K562 (cell line): ENCODE data around the gene UQCRC2. TPM values are rescaled to one million over a fixed set of nuclear protein-coding genes. Genes with fewer than 3 reads are reported as not detected.

Source experiments
- ATAC-seq: fragments of 200-7000 bp; cut with Tn5 transposase; 3 replicates; pipeline ENCODE4 v1.9.1; 2020; ENCODE audit warnings: moderate library complexity
- BruUV-seq: library from RNA; stranded (reverse); fragments of 400-500 nt; replicated peaks from 2 replicates; lab custom pipeline; 2021; lab: Mats Ljungman, UMichigan
- CTCF ChIA-PET: fragments of 300-600 bp; formaldehyde crosslinking; extraction: SDS; loops from one replicate; lab custom pipeline; 2021; ENCODE audit warnings: low intra/inter-chr PET ratio; lab: Yijun Ruan, JAX
- POLR2A ChIA-PET: fragments of 300-600, 350-650 bp; sonication (Branson Sonifier 250); formaldehyde crosslinking; extraction: SDS; loops from one replicate; lab custom pipeline; 2021; ENCODE audit warnings: antibody characterized with exemption, inconsistent platforms; lab: Yijun Ruan, JAX
- DNase-seq, 4 experiments: peaks; one replicate each; pipeline versions ENCODE4 v3.0.0 to v3.0.0-alpha.2; 2011 to 2018; ENCODE audit warnings: low spot score in 3 of 4, mixed read lengths in 3 of 4; ENCODE audit errors: extremely low read depth in 1 of 4
- FAIRE-seq: peaks from 2 replicates; lab custom pipeline; 2011; peaks lifted over from hg19 to GRCh38; lab: Jason Lieb, UNC
- H2AFZ ChIP-seq: 2 replicates; pipeline ENCODE4 v1.6.0; 2011; ENCODE audit warnings: low read depth, low read length, control low read depth, inconsistent platforms
- H3K27ac ChIP-seq: fragments of 200-600 bp; 3 replicates; pipeline ENCODE4 v1.8.0; 2011; ENCODE audit warnings: low read depth, mild to moderate bottlenecking, control low read depth, inconsistent platforms, low read length, moderate library complexity, mixed read lengths; ENCODE audit errors: extremely low read depth
- H3K27me3 ChIP-seq, 2 experiments: fragments of 300-600 bp in 1 of 2; 2 replicates in 1 of 2; 3 replicates in 1 of 2; pipeline versions ENCODE4 v1.6.0 to v1.8.0; 2011; ENCODE audit warnings: inconsistent platforms in 2 of 2, low read length in 2 of 2, mild to moderate bottlenecking in 1 of 2, mixed read lengths in 1 of 2, moderate library complexity in 1 of 2; ENCODE audit not compliant: control insufficient read depth in 2 of 2, insufficient read depth in 2 of 2
- H3K36me3 ChIP-seq: fragments of 300-600 bp; 3 replicates; pipeline ENCODE4 v1.8.0; 2011; ENCODE audit warnings: mild to moderate bottlenecking, low read length, inconsistent platforms; ENCODE audit not compliant: control insufficient read depth, insufficient read depth
- H3K4me1 ChIP-seq, 2 experiments: fragments of 200-600 bp in 1 of 2; replicated peaks in 1 of 2; 2 replicates in 1 of 2; 3 replicates in 1 of 2; pipeline versions ENCODE4 v1.5.1 to v1.8.0; 2011; ENCODE audit warnings: inconsistent platforms in 2 of 2, low read length in 2 of 2, mild to moderate bottlenecking in 1 of 2, mixed read lengths in 1 of 2, moderate library complexity in 1 of 2; ENCODE audit not compliant: control insufficient read depth in 2 of 2, insufficient read depth in 2 of 2
- H3K4me2 ChIP-seq: 2 replicates; pipeline ENCODE4 v1.6.1; 2011; ENCODE audit warnings: low read length, control low read depth, inconsistent platforms, mixed read lengths; ENCODE audit not compliant: insufficient read depth
- H3K4me3 ChIP-seq: fragments of 200-600 bp; sonication (generic), shearing (Covaris generic); 2 replicates; pipeline ENCODE4 v1.5.1; 2016; ENCODE audit warnings: control low read depth, inconsistent platforms
- H3K79me2 ChIP-seq: fragments of 200-600 bp; 3 replicates; pipeline ENCODE4 v1.8.0; 2011; ENCODE audit warnings: low read length, inconsistent platforms; ENCODE audit not compliant: control insufficient read depth, insufficient read depth
- H3K9ac ChIP-seq, 2 experiments: 2 replicates each; pipeline versions ENCODE4 v1.6.0 to v1.6.1; 2011; ENCODE audit warnings: low read depth in 2 of 2, low read length in 2 of 2, control low read depth in 1 of 2, inconsistent platforms in 1 of 2, mild to moderate bottlenecking in 1 of 2, mixed read lengths in 1 of 2; ENCODE audit not compliant: insufficient read depth in 1 of 2
- H3K9me1 ChIP-seq: one replicate; pipeline ENCODE4 v1.6.0; 2011; ENCODE audit warnings: inconsistent platforms, mild to moderate bottlenecking, low read length, moderate library complexity; ENCODE audit not compliant: control insufficient read depth, insufficient read depth
- H3K9me3 ChIP-seq: replicated peaks from 2 replicates; pipeline ENCODE4 v1.5.1; 2011; ENCODE audit warnings: low read depth, low read length, inconsistent platforms; ENCODE audit not compliant: control insufficient read depth, insufficient read depth
- H4K20me1 ChIP-seq: replicated peaks from 2 replicates; pipeline ENCODE4 v1.6.1; 2011; ENCODE audit warnings: low read length, inconsistent platforms, mixed read lengths; ENCODE audit not compliant: control insufficient read depth, insufficient read depth
- GTF2A2 ChIP-seq: IDR thresholded peaks from 2 replicates; pipeline ENCODE4 v1.6.1; 2016; ENCODE audit warnings: mild to moderate bottlenecking, missing genetic modification characterization, missing compliant biosample characterization
- IFI16 ChIP-seq: fragments of 250-450 bp; sonication (Bioruptor Pico); IDR thresholded peaks from 2 replicates; pipeline ENCODE4 v2.1.2; 2022; ENCODE audit warnings: mild to moderate bottlenecking, inconsistent platforms
- MTA1 ChIP-seq: fragments of 450-650 bp; IDR thresholded peaks from 2 replicates; pipeline ENCODE4 v1.6.1; 2017; ENCODE audit warnings: borderline replicate concordance
- NCOR1 ChIP-seq: fragments of 450-650 bp; IDR thresholded peaks from 2 replicates; pipeline ENCODE4 v1.6.1; 2016; ENCODE audit warnings: mild to moderate bottlenecking, moderate library complexity
- NR2C2 ChIP-seq, 2 experiments: fragments of 200-800 bp in 1 of 2; sonication (Bioruptor generic) in 1 of 2; sonication (generic) in 1 of 2; formaldehyde crosslinking in 1 of 2; IDR thresholded peaks; 2 replicates each; pipeline versions ENCODE4 v1.6.1 to v1.8.0; 2016 to 2022; ENCODE audit warnings: mild to moderate bottlenecking in 1 of 2, missing compliant biosample characterization in 1 of 2, missing genetic modification characterization in 1 of 2, missing genetic modification reagents in 1 of 2
- STAG1 ChIP-seq: sonication (generic); formaldehyde crosslinking; IDR thresholded peaks from 2 replicates; pipeline ENCODE4 v1.5.0; 2020; ENCODE audit warnings: missing genetic modification reagents, borderline replicate concordance
- ZNF174 ChIP-seq: fragments of 250-450 bp; sonication (Bioruptor Pico); IDR thresholded peaks from 2 replicates; pipeline ENCODE4 v1.4.0; 2020; ENCODE audit warnings: mild to moderate bottlenecking
- ZNF41 ChIP-seq: fragments of 250-450 bp; sonication (Bioruptor Pico); conservative IDR thresholded peaks from 2 replicates; pipeline ENCODE4 v1.4.0; 2020; ENCODE audit warnings: mild to moderate bottlenecking
- ZNF75A ChIP-seq: fragments of 450-650 bp; formaldehyde crosslinking; IDR thresholded peaks from 2 replicates; pipeline ENCODE4 v1.4.0; 2020; ENCODE audit warnings: mild to moderate bottlenecking
- WGBS: fragments of 100-300 bp; shearing (Covaris generic); methylation state at CpG from one replicate; pipeline ENCODE4 v1.1.6; 2016; ENCODE audit warnings: low coverage, mixed read lengths; ENCODE audit not compliant: insufficient coverage; ENCODE audit errors: missing lambda C conversion rate; 5-methylcytosine and 5-hydroxymethylcytosine counted together
- in situ Hi-C: fragments of 300-500 bp; cut with MboI; formaldehyde crosslinking; loops from 4 replicates; pipeline ENCODE4 v1.15.0; 2018; ENCODE audit warnings: inconsistent platforms, mixed read lengths
- intact Hi-C: fragments of 100-400 bp; cut with micrococcal nuclease; formaldehyde crosslinking; loops from 2 replicates; pipeline ENCODE4 v1.14.2; 2022
- polyA plus RNA-seq, 8 experiments: library from polyadenylated mRNA; depleted of rRNA in 4 of 8; stranded (reverse) in 5 of 8; unstranded in 3 of 8; fragments of >200 nt; fragmentation: Nextera tagmentation in 2 of 8; fragmentation: Illumina TruSeq in 1 of 8; extraction: Ambion mirVana in 2 of 8; extraction: Trizol in 1 of 8; gene quantifications; 2 replicates each; pipeline versions ENCODE4 v1.2.1 to v1.2.3, GENCODE V29; 2011 to 2014; ENCODE audit warnings: inconsistent platforms in 1 of 8, missing spikeins in 1 of 8
- total RNA-seq, 7 experiments: library from RNA; depleted of rRNA in 6 of 7; stranded (reverse); fragments of >200 nt in 6 of 7; fragmentation: Illumina TruSeq in 2 of 7; extraction: Trizol in 2 of 7; gene quantifications; 2 replicates each; pipeline versions ENCODE4 v1.2.1 to v1.2.3, GENCODE V29; 2011 to 2021; ENCODE audit warnings: low replicate concordance in 1 of 7
- TF ChIP-seq, protein P1 (sequence below): fragments of 250-450 bp; sonication (Bioruptor Pico); IDR thresholded peaks from 2 replicates; pipeline ENCODE4 v1.4.0; 2020; ENCODE audit warnings: mild to moderate bottlenecking

Gene UQCRC2
- total and polyA plus RNA-seq, 9 of the 15 experiments (the other 6 are each of a cell fraction or from before 2014, with no cell fraction given): 177 to 516 (median 319) TPM

DNA sequence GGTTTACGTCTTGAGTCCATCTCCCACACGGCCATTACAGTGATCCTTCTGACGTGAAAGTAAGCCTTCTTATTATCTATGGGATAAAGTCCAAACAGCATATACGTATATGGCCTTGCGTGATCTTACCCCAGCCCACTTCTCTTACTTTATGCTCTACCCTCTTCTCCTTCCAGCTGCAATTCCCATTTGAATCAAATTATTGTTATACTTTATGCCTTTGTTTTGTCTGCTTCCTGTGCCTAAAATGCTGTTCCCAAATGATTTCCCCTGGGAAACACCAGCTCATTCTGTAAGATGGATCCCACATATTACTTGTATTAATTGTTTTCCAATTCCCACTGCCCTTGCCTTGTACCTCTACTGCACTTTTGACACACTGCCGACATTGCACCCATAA is 11.2 kb downstream of the UQCRC2 start:
- intact Hi-C loops: no loop called here
- in situ Hi-C loops: no loop called here
- POLR2A ChIA-PET: interaction anchor here (2.0 kb wide), 1 partner anchor 11 kb away, joined by 4 read pairs; the partner anchor contains the start of gene UQCRC2
- Histone ChIP-seq H3K4me1 (no peaks in the 10 kb centered on the region), H3K4me3 (no peak overlapping the region), H3K9ac (no peak overlapping the region), H3K27ac (no peak overlapping the region), H4K20me1 (no peaks in the 10 kb centered on the region), H3K4me2 (no peak overlapping the region), H3K27me3 (no peaks in the 10 kb centered on the region), H2AFZ (no peak overlapping the region), H3K36me3 (peaks cover 95% of the 10 kb centered on the region), H3K79me2 (peaks cover 3% of the 10 kb centered on the region; the same call in 1 of the 3 replicates), H3K9me3 (no peaks in the 10 kb centered on the region)
- BruUV-seq: no TSS peak
- CTCF ChIA-PET: no interaction called here
- FAIRE-seq: no peak
- no peak for DNase-seq
- no peak for TF ChIP-seq NR2C2 (CRISPR knock-in tag; IDR thresholded peaks at IDR 0.05)
- no peak for TF ChIP-seq NR2C2 (tag; IDR thresholded peaks at IDR 0.05)
- TF ChIP-seq ZNF41 (CRISPR knock-in tag): no peak
- TF ChIP-seq IFI16 (CRISPR knock-in tag): no peak
- TF ChIP-seq, protein P1, sequence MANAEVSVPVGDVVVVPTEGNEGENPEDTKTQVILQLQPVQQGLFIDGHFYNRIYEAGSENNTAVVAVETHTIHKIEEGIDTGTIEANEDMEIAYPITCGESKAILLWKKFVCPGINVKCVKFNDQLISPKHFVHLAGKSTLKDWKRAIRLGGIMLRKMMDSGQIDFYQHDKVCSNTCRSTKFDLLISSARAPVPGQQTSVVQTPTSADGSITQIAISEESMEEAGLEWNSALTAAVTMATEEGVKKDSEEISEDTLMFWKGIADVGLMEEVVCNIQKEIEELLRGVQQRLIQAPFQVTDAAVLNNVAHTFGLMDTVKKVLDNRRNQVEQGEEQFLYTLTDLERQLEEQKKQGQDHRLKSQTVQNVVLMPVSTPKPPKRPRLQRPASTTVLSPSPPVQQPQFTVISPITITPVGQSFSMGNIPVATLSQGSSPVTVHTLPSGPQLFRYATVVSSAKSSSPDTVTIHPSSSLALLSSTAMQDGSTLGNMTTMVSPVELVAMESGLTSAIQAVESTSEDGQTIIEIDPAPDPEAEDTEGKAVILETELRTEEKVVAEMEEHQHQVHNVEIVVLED (CRISPR knock-in tag): no peak
- no peak for TF ChIP-seq GTF2A2 (tag)
- TF ChIP-seq ZNF75A: no peak
- TF ChIP-seq ZNF174 (CRISPR knock-in tag): no peak
- TF ChIP-seq STAG1 (CRISPR knock-in tag): no peak
- no peak for TF ChIP-seq MTA1
- TF ChIP-seq NCOR1: no peak
- TF ChIP-seq, all 486 proteins: peak for 0
- no peaks in the 10 kb centered on the region for H3K9me1 ChIP-seq
- no peak for ATAC-seq
- WGBS: 91% methylated on average over 6 of the region's 6 CpGs
